B cell (primary cell): ENCODE data around the gene CTTN. TPM values are rescaled to one million over a fixed set of nuclear protein-coding genes. Genes with fewer than 3 reads are reported as not detected.

Experiments used
- ATAC-seq: fragments of 200-7000 bp; cut with Tn5 transposase; one replicate; pipeline ENCODE4 v1.10.0; 2021; ENCODE audit warnings: low read depth, mild to moderate bottlenecking, moderate number of reproducible peaks, moderate library complexity
- CTCF ChIA-PET: fragments of 350-600 bp; sonication (Branson Sonifier 250); formaldehyde crosslinking; loops from one replicate; lab custom pipeline; 2021; ENCODE audit warnings: antibody characterized with exemption, inconsistent platforms; lab: Charles Lee
- POLR2A ChIA-PET: fragments of 350-600 bp; sonication (Branson Sonifier 250); formaldehyde crosslinking; loops from one replicate; lab custom pipeline; 2021; ENCODE audit warnings: antibody characterized with exemption; lab: Charles Lee
- DNase-seq: peaks from one replicate; pipeline ENCODE4 v3.0.0; 2013
- H2AFZ ChIP-seq: 2 replicates; pipeline ENCODE4 v1.6.1; 2012; ENCODE audit warnings: mild to moderate bottlenecking, low read depth, low read length; ENCODE audit not compliant: insufficient read depth, poor library complexity, severe bottlenecking
- H3K27ac ChIP-seq, 2 donors: 1 replicate in 1 of 2; 2 replicates in 1 of 2; pipeline ENCODE4 v1.5.1; 2012 to 2013; ENCODE audit warnings: low read length in 2 of 2, mild to moderate bottlenecking in 2 of 2, moderate library complexity in 1 of 2
- H3K27me3 ChIP-seq, 4 experiments: fragments of 200-600 bp in 1 of 4; sonication (generic) in 1 of 4; replicated peaks in 1 of 4; 1 replicate in 2 of 4; 2 replicates in 2 of 4; pipeline versions ENCODE4 v1.6.1 to v1.7.0; 2013 to 2016; ENCODE audit warnings: low read length in 3 of 4, mild to moderate bottlenecking in 2 of 4, mixed read lengths in 1 of 4, moderate library complexity in 1 of 4; ENCODE audit not compliant: insufficient read depth in 4 of 4, control insufficient read depth in 3 of 4; ENCODE audit errors: control extremely low read depth in 1 of 4
- H3K36me3 ChIP-seq, 2 experiments: replicated peaks in 1 of 2; 1 replicate in 1 of 2; 2 replicates in 1 of 2; pipeline versions ENCODE4 v1.6.1 to v1.7.1; 2013; ENCODE audit warnings: low read length in 1 of 2; ENCODE audit not compliant: insufficient read depth in 2 of 2, control insufficient read depth in 1 of 2; ENCODE audit errors: control extremely low read depth in 1 of 2, extremely low read depth in 1 of 2
- H3K4me1 ChIP-seq, 2 donors: fragments of 200-600 bp in 1 of 2; sonication (generic) in 1 of 2; 1 replicate in 1 of 2; 2 replicates in 1 of 2; pipeline versions ENCODE4 v1.5.1 to v1.6.1; 2013 to 2017; ENCODE audit warnings: low read length in 2 of 2; ENCODE audit not compliant: control insufficient read depth in 2 of 2, insufficient read depth in 2 of 2
- H3K4me2 ChIP-seq: replicated peaks from 2 replicates; pipeline ENCODE3; 2012; ENCODE audit warnings: mild to moderate bottlenecking, low read depth, low read length; ENCODE audit not compliant: poor library complexity, severe bottlenecking
- H3K4me3 ChIP-seq, 5 experiments: fragments of 200-600 bp in 1 of 5; sonication (generic) in 1 of 5; 1 replicate in 3 of 5; 2 replicates in 2 of 5; pipeline versions ENCODE4 v1.5.1 to v1.7.0; 2011 to 2016; ENCODE audit warnings: low read length in 4 of 5, mild to moderate bottlenecking in 4 of 5, low read depth in 2 of 5, control low read depth in 1 of 5, moderate library complexity in 1 of 5; ENCODE audit not compliant: insufficient read depth in 1 of 5; ENCODE audit errors: control extremely low read depth in 1 of 5, extremely low read depth in 1 of 5
- H3K79me2 ChIP-seq: fragments of 200-600 bp; sonication (generic); one replicate; pipeline ENCODE4 v1.6.0; 2016; ENCODE audit warnings: low read length; ENCODE audit not compliant: control insufficient read depth, insufficient read depth
- H3K9ac ChIP-seq: fragments of 200-600 bp; sonication (generic); 2 replicates; pipeline ENCODE4 v1.6.1; 2017; ENCODE audit warnings: mild to moderate bottlenecking, low read length, moderate library complexity
- H3K9me3 ChIP-seq, 3 donors: one replicate each; pipeline versions ENCODE4 v1.6.1 to v1.7.1; 2013; ENCODE audit warnings: low read length in 2 of 3; ENCODE audit not compliant: control insufficient read depth in 2 of 3, insufficient read depth in 1 of 3; ENCODE audit errors: control extremely low read depth in 1 of 3
- H4K20me1 ChIP-seq: 2 replicates; pipeline ENCODE4 v1.6.0; 2012; ENCODE audit warnings: mild to moderate bottlenecking, low read length; ENCODE audit not compliant: insufficient read depth, control insufficient read depth, poor library complexity, severe bottlenecking
- H3K27ac Mint-ChIP-seq: one replicate; pipeline ENCODE4 v1.8.0; 2021; ENCODE audit warnings: mixed read lengths
- H3K27me3 Mint-ChIP-seq: one replicate; pipeline ENCODE4 v1.8.0; 2021; ENCODE audit warnings: mixed read lengths
- H3K4me1 Mint-ChIP-seq: one replicate; pipeline ENCODE4 v1.8.0; 2021; ENCODE audit warnings: mixed read lengths
- H3K4me3 Mint-ChIP-seq: one replicate; pipeline ENCODE4 v1.8.0; 2021; ENCODE audit warnings: mixed read lengths
- H3K9me3 Mint-ChIP-seq: one replicate; pipeline ENCODE4 v1.8.0; 2022; ENCODE audit warnings: mixed read lengths; ENCODE audit not compliant: insufficient read depth
- EZH2 ChIP-seq: IDR thresholded peaks from 2 replicates; pipeline ENCODE4 v1.6.1; 2012; ENCODE audit warnings: borderline replicate concordance, low read depth, mild to moderate bottlenecking, moderate library complexity, low read length; ENCODE audit not compliant: insufficient read depth, poor library complexity, severe bottlenecking
- WGBS: methylation state at CpG from one replicate; pipeline ENCODE4 v1.1.5; 2013; ENCODE audit warnings: missing lambda C conversion rate; ENCODE audit not compliant: insufficient coverage; 5-methylcytosine and 5-hydroxymethylcytosine counted together
- intact Hi-C: fragments of 100-400 bp; cut with micrococcal nuclease; formaldehyde crosslinking; loops from one replicate; pipeline ENCODE4 v1.10.0; 2022
- polyA plus RNA-seq: library from polyadenylated mRNA; depleted of rRNA; stranded (reverse); fragments of >200 nt; gene quantifications from 2 replicates; pipeline ENCODE4 v1.2.3, GENCODE V29; 2012
- total RNA-seq, 2 donors: library from RNA; stranded (reverse); fragments of 120-200 nt in 1 of 2; gene quantifications; 1 replicate in 1 of 2; 2 replicates in 1 of 2; pipeline versions ENCODE4 v1.2.3 to v1.2.4, GENCODE V29; 2013 to 2022
- TF ChIP-seq, protein P1 (sequence below): fragments of 200-600 bp; IDR thresholded peaks from one replicate; pipeline ENCODE4 v1.8.0; 2022; ENCODE audit warnings: antibody characterized with exemption, mild to moderate bottlenecking

Gene CTTN
- total and polyA plus RNA-seq, 2 donors (not counting 1 experiment from before 2014, with no cell fraction given) = 0.34 TPM; not detected in 1

DNA sequence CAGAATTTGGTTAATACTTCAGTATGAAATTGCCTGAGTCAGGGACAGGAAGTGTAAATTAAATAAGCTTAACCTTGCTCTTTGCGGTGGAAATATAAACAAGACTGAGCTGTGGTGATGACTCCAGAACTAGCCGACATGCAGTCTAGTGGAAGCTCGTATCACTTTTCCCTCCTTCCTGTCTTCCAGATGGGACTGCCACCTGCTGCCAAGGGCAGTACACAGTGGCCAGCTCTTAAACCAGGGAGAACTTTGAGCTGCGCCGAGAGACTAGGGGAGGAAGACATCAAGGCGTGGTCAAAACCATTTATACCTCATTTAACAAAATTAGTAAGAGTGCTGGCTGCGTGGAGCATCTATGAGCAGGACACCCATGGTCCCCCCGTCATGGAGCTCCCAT is 31.3 kb upstream of the CTTN start:
- Histone ChIP-seq H3K9me3 (no peaks in the 10 kb centered on the region), H3K4me2 (no peak overlapping the region), H3K9ac (no peak overlapping the region), H3K36me3 (peaks cover 11 to 18% of the 10 kb centered on the region in 2 experiments), H3K79me2 (peaks cover 4% of the 10 kb centered on the region), H3K4me1 (peaks cover 10 to 14% of the 10 kb centered on the region in 2 donors), H2AFZ (no peak overlapping the region), H3K27ac (no peak overlapping the region), H4K20me1 (peaks cover 7% of the 10 kb centered on the region), H3K27me3 (no peaks in the 10 kb centered on the region), H3K4me3 (no peak overlapping the region)
- peaks cover 3% of the 10 kb centered on the region for H3K9me3 Mint-ChIP-seq
- no peaks in the 10 kb centered on the region for H3K27me3 Mint-ChIP-seq
- POLR2A ChIA-PET = no interaction called here
- ATAC-seq = no peak
- intact Hi-C loops = no loop called here
- no peak for DNase-seq
- H3K4me3 Mint-ChIP-seq = no peak overlapping the region
- 46% methylated on average over 5 of the region's 8 CpGs for WGBS
- CTCF ChIA-PET = no interaction called here
- no peak overlapping the region for H3K27ac Mint-ChIP-seq
- peaks cover 18% of the 10 kb centered on the region for H3K4me1 Mint-ChIP-seq
- TF ChIP-seq EZH2 = no peak
- TF ChIP-seq, protein P1, sequence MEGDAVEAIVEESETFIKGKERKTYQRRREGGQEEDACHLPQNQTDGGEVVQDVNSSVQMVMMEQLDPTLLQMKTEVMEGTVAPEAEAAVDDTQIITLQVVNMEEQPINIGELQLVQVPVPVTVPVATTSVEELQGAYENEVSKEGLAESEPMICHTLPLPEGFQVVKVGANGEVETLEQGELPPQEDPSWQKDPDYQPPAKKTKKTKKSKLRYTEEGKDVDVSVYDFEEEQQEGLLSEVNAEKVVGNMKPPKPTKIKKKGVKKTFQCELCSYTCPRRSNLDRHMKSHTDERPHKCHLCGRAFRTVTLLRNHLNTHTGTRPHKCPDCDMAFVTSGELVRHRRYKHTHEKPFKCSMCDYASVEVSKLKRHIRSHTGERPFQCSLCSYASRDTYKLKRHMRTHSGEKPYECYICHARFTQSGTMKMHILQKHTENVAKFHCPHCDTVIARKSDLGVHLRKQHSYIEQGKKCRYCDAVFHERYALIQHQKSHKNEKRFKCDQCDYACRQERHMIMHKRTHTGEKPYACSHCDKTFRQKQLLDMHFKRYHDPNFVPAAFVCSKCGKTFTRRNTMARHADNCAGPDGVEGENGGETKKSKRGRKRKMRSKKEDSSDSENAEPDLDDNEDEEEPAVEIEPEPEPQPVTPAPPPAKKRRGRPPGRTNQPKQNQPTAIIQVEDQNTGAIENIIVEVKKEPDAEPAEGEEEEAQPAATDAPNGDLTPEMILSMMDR = no peak

- Histone ChIP-seq H3K4me2 (no peak overlapping the region), H3K9me3 (no peaks in the 10 kb centered on the region), H3K36me3 (peaks cover 3 to 21% of the 10 kb centered on the region in 2 experiments), H3K27me3 (no peaks in the 10 kb centered on the region), H3K27ac (no peak overlapping the region), H3K4me1 (peaks cover 10 to 14% of the 10 kb centered on the region in 2 donors), H4K20me1 (peaks cover 7% of the 10 kb centered on the region), H3K4me3 (no peak overlapping the region), H3K9ac (no peak overlapping the region), H3K79me2 (peaks cover 4% of the 10 kb centered on the region), H2AFZ (no peak overlapping the region)
- WGBS = no CpG with 5 or more reads among the region's 2 CpGs
- Mint-ChIP-seq H3K4me3 (no peak overlapping the region), H3K27ac (no peak overlapping the region), H3K27me3 (no peaks in the 10 kb centered on the region), H3K9me3 (peaks cover 3% of the 10 kb centered on the region), H3K4me1 (peaks cover 18% of the 10 kb centered on the region)
- intact Hi-C loops = no loop called here
- ATAC-seq (no peak), DNase-seq (no peak)
- TF ChIP-seq, protein P1 = no peak
- no peak for TF ChIP-seq EZH2
- ChIA-PET CTCF (no interaction called here), POLR2A (no interaction called here)
Observed at GRCh38 chr11:70368961-70369360, 29.4 kb upstream of the CTTN start.
